ENCODE results near the gene NDUFB3. TPM values are rescaled to one million over a fixed set of nuclear protein-coding genes. Genes with fewer than 3 reads are reported as not detected.

Gene NDUFB3
- total and polyA plus RNA-seq, 2 experiments from 2014 or later, result 34.3 to 230 TPM

DNA sequence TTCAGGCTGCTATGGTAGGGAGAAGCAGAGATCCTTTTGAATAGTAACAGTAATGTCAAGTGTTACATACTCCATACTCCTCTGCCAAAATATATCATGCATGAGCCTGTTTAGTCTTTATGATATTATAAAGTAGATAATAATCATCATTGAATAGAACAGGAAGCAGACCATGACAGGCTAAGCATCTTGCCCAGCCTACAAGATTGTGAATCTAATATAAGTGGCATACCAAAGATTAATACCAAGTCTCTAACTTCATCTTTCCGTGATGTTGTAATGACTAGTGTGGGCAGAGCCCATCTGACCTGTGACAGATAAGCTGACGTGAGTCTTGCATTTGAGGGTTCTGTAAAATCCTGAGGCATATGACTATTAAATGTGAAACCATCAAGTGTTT lies 13.1 kb downstream of the NDUFB3 start (continued):
- TF ChIP-seq, protein P1, sequence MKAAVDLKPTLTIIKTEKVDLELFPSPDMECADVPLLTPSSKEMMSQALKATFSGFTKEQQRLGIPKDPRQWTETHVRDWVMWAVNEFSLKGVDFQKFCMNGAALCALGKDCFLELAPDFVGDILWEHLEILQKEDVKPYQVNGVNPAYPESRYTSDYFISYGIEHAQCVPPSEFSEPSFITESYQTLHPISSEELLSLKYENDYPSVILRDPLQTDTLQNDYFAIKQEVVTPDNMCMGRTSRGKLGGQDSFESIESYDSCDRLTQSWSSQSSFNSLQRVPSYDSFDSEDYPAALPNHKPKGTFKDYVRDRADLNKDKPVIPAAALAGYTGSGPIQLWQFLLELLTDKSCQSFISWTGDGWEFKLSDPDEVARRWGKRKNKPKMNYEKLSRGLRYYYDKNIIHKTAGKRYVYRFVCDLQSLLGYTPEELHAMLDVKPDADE (IDR thresholded peaks at IDR 0.05), result no peak
- no peak for TF ChIP-seq CREB1 (CRISPR knock-in tag; IDR thresholded peaks at IDR 0.05; ENCODE audit: low read depth)
- TF ChIP-seq ZNF331 (CRISPR knock-in tag; IDR thresholded peaks at IDR 0.05; ENCODE audit: low read depth), result no peak
- TF ChIP-seq, protein P2, sequence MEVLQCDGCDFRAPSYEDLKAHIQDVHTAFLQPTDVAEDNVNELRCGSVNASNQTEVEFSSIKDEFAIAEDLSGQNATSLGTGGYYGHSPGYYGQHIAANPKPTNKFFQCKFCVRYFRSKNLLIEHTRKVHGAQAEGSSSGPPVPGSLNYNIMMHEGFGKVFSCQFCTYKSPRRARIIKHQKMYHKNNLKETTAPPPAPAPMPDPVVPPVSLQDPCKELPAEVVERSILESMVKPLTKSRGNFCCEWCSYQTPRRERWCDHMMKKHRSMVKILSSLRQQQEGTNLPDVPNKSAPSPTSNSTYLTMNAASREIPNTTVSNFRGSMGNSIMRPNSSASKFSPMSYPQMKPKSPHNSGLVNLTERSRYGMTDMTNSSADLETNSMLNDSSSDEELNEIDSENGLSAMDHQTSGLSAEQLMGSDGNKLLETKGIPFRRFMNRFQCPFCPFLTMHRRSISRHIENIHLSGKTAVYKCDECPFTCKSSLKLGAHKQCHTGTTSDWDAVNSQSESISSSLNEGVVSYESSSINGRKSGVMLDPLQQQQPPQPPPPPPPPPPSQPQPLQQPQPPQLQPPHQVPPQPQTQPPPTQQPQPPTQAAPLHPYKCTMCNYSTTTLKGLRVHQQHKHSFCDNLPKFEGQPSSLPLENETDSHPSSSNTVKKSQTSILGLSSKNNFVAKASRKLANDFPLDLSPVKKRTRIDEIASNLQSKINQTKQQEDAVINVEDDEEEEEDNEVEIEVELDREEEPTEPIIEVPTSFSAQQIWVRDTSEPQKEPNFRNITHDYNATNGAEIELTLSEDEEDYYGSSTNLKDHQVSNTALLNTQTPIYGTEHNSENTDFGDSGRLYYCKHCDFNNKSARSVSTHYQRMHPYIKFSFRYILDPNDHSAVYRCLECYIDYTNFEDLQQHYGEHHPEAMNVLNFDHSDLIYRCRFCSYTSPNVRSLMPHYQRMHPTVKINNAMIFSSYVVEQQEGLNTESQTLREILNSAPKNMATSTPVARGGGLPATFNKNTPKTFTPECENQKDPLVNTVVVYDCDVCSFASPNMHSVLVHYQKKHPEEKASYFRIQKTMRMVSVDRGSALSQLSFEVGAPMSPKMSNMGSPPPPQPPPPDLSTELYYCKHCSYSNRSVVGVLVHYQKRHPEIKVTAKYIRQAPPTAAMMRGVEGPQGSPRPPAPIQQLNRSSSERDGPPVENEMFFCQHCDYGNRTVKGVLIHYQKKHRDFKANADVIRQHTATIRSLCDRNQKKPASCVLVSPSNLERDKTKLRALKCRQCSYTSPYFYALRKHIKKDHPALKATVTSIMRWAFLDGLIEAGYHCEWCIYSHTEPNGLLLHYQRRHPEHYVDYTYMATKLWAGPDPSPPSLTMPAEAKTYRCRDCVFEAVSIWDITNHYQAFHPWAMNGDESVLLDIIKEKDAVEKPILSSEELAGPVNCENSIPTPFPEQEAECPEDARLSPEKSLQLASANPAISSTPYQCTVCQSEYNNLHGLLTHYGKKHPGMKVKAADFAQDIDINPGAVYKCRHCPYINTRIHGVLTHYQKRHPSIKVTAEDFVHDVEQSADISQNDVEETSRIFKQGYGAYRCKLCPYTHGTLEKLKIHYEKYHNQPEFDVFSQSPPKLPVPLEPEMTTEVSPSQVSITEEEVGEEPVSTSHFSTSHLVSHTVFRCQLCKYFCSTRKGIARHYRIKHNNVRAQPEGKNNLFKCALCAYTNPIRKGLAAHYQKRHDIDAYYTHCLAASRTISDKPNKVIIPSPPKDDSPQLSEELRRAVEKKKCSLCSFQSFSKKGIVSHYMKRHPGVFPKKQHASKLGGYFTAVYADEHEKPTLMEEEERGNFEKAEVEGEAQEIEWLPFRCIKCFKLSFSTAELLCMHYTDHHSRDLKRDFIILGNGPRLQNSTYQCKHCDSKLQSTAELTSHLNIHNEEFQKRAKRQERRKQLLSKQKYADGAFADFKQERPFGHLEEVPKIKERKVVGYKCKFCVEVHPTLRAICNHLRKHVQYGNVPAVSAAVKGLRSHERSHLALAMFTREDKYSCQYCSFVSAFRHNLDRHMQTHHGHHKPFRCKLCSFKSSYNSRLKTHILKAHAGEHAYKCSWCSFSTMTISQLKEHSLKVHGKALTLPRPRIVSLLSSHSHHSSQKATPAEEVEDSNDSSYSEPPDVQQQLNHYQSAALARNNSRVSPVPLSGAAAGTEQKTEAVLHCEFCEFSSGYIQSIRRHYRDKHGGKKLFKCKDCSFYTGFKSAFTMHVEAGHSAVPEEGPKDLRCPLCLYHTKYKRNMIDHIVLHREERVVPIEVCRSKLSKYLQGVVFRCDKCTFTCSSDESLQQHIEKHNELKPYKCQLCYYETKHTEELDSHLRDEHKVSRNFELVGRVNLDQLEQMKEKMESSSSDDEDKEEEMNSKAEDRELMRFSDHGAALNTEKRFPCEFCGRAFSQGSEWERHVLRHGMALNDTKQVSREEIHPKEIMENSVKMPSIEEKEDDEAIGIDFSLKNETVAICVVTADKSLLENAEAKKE (CRISPR knock-in tag; IDR thresholded peaks at IDR 0.05), result no peak

DNA sequence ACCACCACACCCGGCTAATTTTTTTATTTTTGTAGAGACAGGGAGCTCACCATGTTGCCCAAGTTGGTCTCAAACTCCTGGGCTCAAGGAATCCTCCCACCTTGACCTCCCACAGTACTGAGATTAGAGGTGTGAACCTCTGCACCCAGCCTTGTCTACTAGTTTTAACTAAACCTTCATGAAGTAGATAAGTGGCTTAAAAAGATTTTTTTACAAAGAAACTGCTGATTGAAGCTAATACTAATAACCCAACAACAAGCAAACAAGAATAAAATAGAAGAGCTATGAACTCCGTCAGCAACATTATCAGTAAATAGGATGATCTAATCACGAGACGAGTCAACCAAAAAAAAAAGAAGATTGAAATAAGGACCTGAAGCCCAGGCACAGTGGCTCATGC lies 18.8 kb downstream of the NDUFB3 start:
- Histone ChIP-seq H3K4me3 (no peak overlapping the region), H3F3A (replicated peaks; ENCODE audit: low read depth) (no peaks in the 10 kb centered on the region), H3K36me3 (ENCODE audit: insufficient read depth) (0 out of 2 replicates have a peak, but pooled peaks cover 4% of the 10 kb centered on the region), H2AFZ (no peak overlapping the region), H3K27ac (ENCODE audit: low read depth) (no peak overlapping the region), H3K9me2 (ENCODE audit: insufficient read depth) (no peaks in the 10 kb centered on the region), H3K27me3 (ENCODE audit: insufficient read depth) (no peaks in the 10 kb centered on the region), H3K4me2 (no peak overlapping the region), H4K20me1 (replicated peaks; ENCODE audit: insufficient read depth) (no peaks in the 10 kb centered on the region), H3K79me2 (replicated peaks; ENCODE audit: insufficient read depth) (no peaks in the 10 kb centered on the region), H3K4me1 (ENCODE audit: insufficient read depth) (no peaks in the 10 kb centered on the region)
- DNase-seq (ENCODE audit: low spot score), result no peak
- Mint-ChIP-seq H3K36me3 (ENCODE audit: low read depth) (peaks cover 16% of the 10 kb centered on the region; the same call in 2 of the 3 replicates), H3K27me3 (ENCODE audit: insufficient read depth, low read depth, poor library complexity) (no peaks in the 10 kb centered on the region), H3K27ac (no peak overlapping the region), H3K9me3 (no peaks in the 10 kb centered on the region), H3K4me1 (no peaks in the 10 kb centered on the region), H3K4me3 (no peak overlapping the region)
- ATAC-seq, result no peak
- TF ChIP-seq, protein P2 (CRISPR knock-in tag; IDR thresholded peaks at IDR 0.05), result no peak
- TF ChIP-seq, protein P1 (IDR thresholded peaks at IDR 0.05), result no peak
- TF ChIP-seq NANOG (IDR thresholded peaks at IDR 0.05; ENCODE audit: borderline replicate concordance), result no peak
- no peak for TF ChIP-seq ZNF114 (CRISPR knock-in tag; IDR thresholded peaks at IDR 0.05)

Data from GM23338 (cell line).